Measurements from ENCODE around the gene ELL.

DNA sequence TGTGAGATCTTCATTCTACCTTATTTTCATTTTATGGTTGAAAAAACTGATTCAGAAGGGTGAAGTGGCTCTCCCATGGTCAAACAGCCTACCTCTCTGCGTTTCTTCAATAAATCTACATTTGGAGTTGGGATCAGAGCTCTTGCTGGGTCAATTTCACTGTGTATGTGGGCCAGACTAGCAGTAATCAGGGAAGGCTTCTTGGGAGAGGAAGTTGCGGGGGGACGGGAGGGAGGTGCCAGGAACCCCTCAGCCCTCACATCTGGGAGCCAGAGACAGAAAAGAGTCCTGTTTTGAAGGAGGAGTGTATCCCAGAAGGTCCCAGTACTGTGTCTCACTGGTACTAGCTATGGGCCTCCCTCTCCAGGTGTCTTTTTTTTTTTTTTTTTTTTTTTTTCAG lies 36.7 kb upstream of the ELL start:
- TF ChIP-seq, protein P1, sequence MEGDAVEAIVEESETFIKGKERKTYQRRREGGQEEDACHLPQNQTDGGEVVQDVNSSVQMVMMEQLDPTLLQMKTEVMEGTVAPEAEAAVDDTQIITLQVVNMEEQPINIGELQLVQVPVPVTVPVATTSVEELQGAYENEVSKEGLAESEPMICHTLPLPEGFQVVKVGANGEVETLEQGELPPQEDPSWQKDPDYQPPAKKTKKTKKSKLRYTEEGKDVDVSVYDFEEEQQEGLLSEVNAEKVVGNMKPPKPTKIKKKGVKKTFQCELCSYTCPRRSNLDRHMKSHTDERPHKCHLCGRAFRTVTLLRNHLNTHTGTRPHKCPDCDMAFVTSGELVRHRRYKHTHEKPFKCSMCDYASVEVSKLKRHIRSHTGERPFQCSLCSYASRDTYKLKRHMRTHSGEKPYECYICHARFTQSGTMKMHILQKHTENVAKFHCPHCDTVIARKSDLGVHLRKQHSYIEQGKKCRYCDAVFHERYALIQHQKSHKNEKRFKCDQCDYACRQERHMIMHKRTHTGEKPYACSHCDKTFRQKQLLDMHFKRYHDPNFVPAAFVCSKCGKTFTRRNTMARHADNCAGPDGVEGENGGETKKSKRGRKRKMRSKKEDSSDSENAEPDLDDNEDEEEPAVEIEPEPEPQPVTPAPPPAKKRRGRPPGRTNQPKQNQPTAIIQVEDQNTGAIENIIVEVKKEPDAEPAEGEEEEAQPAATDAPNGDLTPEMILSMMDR (IDR thresholded peaks at IDR 0.05): no peak
- TF ChIP-seq POLR2AphosphoS5 (IDR thresholded peaks at IDR 0.05; ENCODE audit: insufficient read depth in 1 of 2, low read depth in 1 of 2) (no peak), POLR2A (IDR thresholded peaks at IDR 0.05) (no peak)
